Testis (tissue), 3 donors: ENCODE results near the gene IGF2R. TPM values are rescaled to one million over a fixed set of nuclear protein-coding genes. Genes with fewer than 3 reads are reported as not detected.

Source experiments
- DNase-seq: peaks from one replicate; pipeline ENCODE4 v3.0.0-alpha.2; 2019
- H3K27ac ChIP-seq, 2 donors: fragments of 200-600 bp; sonication (generic); one replicate each; pipeline ENCODE4 v1.5.1; 2019
- H3K27me3 ChIP-seq: fragments of 200-600 bp; sonication (generic); one replicate; pipeline ENCODE4 v1.5.1; 2019
- H3K36me3 ChIP-seq: fragments of 200-600 bp; sonication (generic); one replicate; pipeline ENCODE4 v1.5.1; 2017; ENCODE audit warnings: low read depth; ENCODE audit errors: missing control alignments
- H3K4me1 ChIP-seq: fragments of 200-600 bp; sonication (generic); one replicate; pipeline ENCODE4 v1.5.1; 2019
- H3K4me3 ChIP-seq, 2 donors: fragments of 200-600 bp; sonication (generic); one replicate each; pipeline ENCODE4 v1.5.1; 2017 to 2019
- H3K9me3 ChIP-seq: fragments of 200-600 bp; sonication (generic); one replicate; pipeline ENCODE4 v1.5.1; 2017
- POLR2A ChIP-seq: fragments of 450-650 bp; IDR thresholded peaks from one replicate; pipeline ENCODE4 v1.6.1; 2017; ENCODE audit warnings: antibody characterized with exemption, mild to moderate bottlenecking, moderate library complexity
- whole genome bisulfite sequencing, 2 donors: methylation state at CpG; one replicate each; pipeline ENCODE4 v1.1.5; 2018; 5-methylcytosine and 5-hydroxymethylcytosine counted together
- intact Hi-C: fragments of 100-400 bp; cut with DNase I; formaldehyde crosslinking; loops from one replicate; pipeline ENCODE4 v1.15.1; 2023; ENCODE audit warnings: low total_unique reads
- polyA plus RNA-seq: library from polyadenylated mRNA; stranded (reverse); fragments of 350-450 nt; fragmentation: Illumina TruSeq; extraction: RNeasy Lipid Tissue Mini Kit (QIAGEN cat#74804); gene quantifications from one replicate; pipeline ENCODE4 v1.2.3, GENCODE V29; 2014; ENCODE audit warnings: low read depth, low replicate concordance; ENCODE audit not compliant: insufficient read depth
- total RNA-seq, 2 donors: library from RNA; depleted of rRNA; stranded (reverse); fragments of >200 nt; gene quantifications; one replicate each; pipeline ENCODE4 v1.2.3, GENCODE V29; 2016
- TF ChIP-seq, protein P1 (sequence below), 3 experiments: fragments of 450-650 bp in 2 of 3; fragments of 200-600 bp in 1 of 3; sonication (generic) in 1 of 3; IDR thresholded peaks; one replicate each; pipeline ENCODE4 v1.5.1; 2016 to 2019; ENCODE audit warnings: antibody characterized with exemption in 3 of 3, mild to moderate bottlenecking in 2 of 3, moderate library complexity in 1 of 3

Gene IGF2R
- total and polyA plus RNA-seq, 3 donors from 2014 or later: 47.3 to 109 (median 84.6) TPM

DNA sequence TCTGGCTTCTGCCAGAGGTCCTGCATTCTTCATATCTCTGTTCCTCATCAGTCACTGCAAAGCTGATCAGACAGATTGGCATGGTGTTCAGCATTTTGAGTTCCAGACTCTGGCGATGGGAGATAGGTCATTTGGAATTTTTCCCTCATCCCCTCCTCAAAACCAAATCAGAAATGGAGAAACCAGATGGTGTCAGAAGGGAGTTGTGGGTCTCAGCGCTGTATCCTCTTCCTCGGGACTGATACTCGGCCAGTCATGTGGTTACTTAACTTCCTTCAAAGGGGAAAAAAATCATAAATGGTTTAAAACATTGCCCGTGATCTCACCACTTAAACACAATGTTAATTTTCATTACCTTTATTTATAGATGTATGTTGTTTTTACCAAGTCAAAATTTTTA, 75.8 kb downstream of the IGF2R start:
- no peak overlapping the region for H3K4me3 ChIP-seq
- intact Hi-C loops: no loop called here
- TF ChIP-seq, protein P1, sequence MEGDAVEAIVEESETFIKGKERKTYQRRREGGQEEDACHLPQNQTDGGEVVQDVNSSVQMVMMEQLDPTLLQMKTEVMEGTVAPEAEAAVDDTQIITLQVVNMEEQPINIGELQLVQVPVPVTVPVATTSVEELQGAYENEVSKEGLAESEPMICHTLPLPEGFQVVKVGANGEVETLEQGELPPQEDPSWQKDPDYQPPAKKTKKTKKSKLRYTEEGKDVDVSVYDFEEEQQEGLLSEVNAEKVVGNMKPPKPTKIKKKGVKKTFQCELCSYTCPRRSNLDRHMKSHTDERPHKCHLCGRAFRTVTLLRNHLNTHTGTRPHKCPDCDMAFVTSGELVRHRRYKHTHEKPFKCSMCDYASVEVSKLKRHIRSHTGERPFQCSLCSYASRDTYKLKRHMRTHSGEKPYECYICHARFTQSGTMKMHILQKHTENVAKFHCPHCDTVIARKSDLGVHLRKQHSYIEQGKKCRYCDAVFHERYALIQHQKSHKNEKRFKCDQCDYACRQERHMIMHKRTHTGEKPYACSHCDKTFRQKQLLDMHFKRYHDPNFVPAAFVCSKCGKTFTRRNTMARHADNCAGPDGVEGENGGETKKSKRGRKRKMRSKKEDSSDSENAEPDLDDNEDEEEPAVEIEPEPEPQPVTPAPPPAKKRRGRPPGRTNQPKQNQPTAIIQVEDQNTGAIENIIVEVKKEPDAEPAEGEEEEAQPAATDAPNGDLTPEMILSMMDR (IDR thresholded peaks at IDR 0.05): no peak
- no peak for TF ChIP-seq POLR2A
- no peaks in the 10 kb centered on the region for H3K36me3 ChIP-seq
- 78 to 89% methylated on average over 5 of the region's 5 CpGs for WGBS, 2 donors
- DNase-seq: no peak
- no peak overlapping the region for H3K27ac ChIP-seq
- H3K4me1 ChIP-seq: no peaks in the 10 kb centered on the region
- H3K27me3 ChIP-seq: no peaks in the 10 kb centered on the region
- no peaks in the 10 kb centered on the region for H3K9me3 ChIP-seq

DNA sequence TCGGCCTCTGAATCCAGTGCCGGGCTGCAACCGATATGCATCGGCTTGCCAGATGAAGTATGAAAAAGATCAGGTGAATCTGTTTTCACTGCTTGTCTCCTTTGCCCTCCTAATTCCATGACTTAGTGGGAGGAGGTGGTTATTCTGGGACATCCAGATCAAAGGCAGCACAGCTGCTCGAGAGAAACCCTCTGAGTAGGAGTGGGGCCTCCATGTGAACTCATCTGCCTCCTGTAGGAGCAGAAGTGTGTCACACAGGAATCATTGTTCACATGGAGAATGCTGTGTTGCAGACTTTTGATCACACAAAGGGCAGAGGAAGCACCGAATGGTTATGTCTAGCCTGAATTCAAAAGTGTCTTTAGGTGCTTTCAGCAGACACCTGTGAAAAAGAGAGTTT, 79.6 kb downstream of the IGF2R start:
- Histone ChIP-seq H3K27ac (no peak overlapping the region), H3K4me3 (no peak overlapping the region), H3K27me3 (no peaks in the 10 kb centered on the region), H3K9me3 (no peaks in the 10 kb centered on the region), H3K4me1 (no peaks in the 10 kb centered on the region), H3K36me3 (no peaks in the 10 kb centered on the region)
- WGBS, 2 donors: 81 to 92% methylated on average over 5 to 6 of the region's 6 CpGs
- DNase-seq: no peak
- TF ChIP-seq, protein P1 (IDR thresholded peaks at IDR 0.05): no peak
- TF ChIP-seq POLR2A: no peak
- intact Hi-C loops: no loop called here

DNA sequence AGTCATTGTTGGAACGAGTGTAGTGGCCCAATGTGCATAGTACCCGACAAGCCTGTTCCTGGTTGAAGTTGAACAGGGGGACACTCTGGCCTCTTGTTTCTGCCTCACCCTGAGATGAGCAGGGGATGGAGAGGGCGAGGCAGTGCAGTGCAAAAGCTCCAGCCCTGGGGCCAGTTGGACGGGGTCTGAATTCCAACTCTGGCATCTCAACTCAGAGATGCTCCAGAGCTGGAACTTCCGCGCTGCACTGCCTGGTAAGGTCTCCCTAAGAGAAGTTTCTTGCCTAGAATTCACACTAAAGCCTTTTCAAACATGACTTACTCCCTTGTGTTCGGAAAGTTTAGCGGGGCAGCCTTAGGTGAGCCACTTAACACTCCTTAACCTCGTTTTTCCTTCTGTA, 80.5 kb downstream of the IGF2R start:
- TF ChIP-seq, protein P1 (IDR thresholded peaks at IDR 0.05): no peak
- whole genome bisulfite sequencing, 2 donors: 92 to 95% methylated on average over 8 to 9 of the region's 9 CpGs
- intact Hi-C loops: no loop called here
- no peaks in the 10 kb centered on the region for H3K36me3 ChIP-seq
- H3K4me3 ChIP-seq: no peak overlapping the region
- no peak overlapping the region for H3K27ac ChIP-seq
- no peaks in the 10 kb centered on the region for H3K9me3 ChIP-seq
- no peaks in the 10 kb centered on the region for H3K4me1 ChIP-seq
- no peaks in the 10 kb centered on the region for H3K27me3 ChIP-seq
- no peak for DNase-seq

DNA sequence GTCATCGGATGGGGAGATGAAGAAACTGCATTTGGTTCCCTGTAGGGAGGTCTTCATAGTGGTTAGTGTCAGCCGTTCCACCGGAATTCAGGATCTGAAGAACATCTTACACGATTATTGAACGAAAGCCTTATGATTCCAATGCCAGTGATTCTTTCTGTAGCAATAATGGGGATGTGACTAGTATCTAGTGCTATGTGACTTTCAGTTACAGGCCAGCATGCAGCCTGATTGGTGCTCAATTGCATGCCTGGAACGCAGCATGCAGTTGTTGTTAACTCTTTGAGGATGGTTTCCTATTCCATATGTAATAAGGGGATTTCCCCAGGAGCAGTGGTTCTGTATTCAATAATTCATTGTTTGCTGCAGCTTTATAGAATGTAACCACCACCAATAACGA, 81.1 kb downstream of the IGF2R start:
- 91 to 93% methylated on average over 7 of the region's 7 CpGs for WGBS, 2 donors
- H3K4me1 ChIP-seq: no peaks in the 10 kb centered on the region
- TF ChIP-seq POLR2A: no peak
- TF ChIP-seq, protein P1 (IDR thresholded peaks at IDR 0.05): no peak
- H3K27ac ChIP-seq: no peak overlapping the region
- no peaks in the 10 kb centered on the region for H3K36me3 ChIP-seq
- no peak overlapping the region for H3K4me3 ChIP-seq
- H3K27me3 ChIP-seq: no peaks in the 10 kb centered on the region
- no peaks in the 10 kb centered on the region for H3K9me3 ChIP-seq
- intact Hi-C loops: no loop called here
- DNase-seq: no peak

GRCh38 chr6:160051390-160051789, 82.5 kb downstream of the IGF2R start:
- H3K27me3 ChIP-seq: no peaks in the 10 kb centered on the region
- WGBS, 2 donors: 89 to 94% methylated on average over 2 of the region's 2 CpGs
- no peaks in the 10 kb centered on the region for H3K9me3 ChIP-seq
- TF ChIP-seq, protein P1 (IDR thresholded peaks at IDR 0.05): no peak
- no peak for TF ChIP-seq POLR2A
- no peak overlapping the region for H3K4me3 ChIP-seq
- H3K27ac ChIP-seq: no peak overlapping the region
- H3K4me1 ChIP-seq: no peaks in the 10 kb centered on the region
- DNase-seq: no peak
- intact Hi-C loops: no loop called here
- H3K36me3 ChIP-seq: no peaks in the 10 kb centered on the region
